Endothelial cell of hepatic sinusoid (primary cell): ENCODE measurements around the gene MMP24.
"Not testable (repeated sequence)": the region's sequence is repeated elsewhere in the genome, so short reads cannot be mapped to it uniquely, and the experiment has no call there.

Experiments
- in situ Hi-C: cut with HindIII; loops from 2 replicates; pipeline ENCODE4 v1.10.0; 2017; ENCODE audit warnings: low sequenced_read_pairs

MMP24 gene

GRCh38 chr20:35215066-35215956 lies 11.2 kb upstream of the MMP24 start:
- in situ Hi-C loops = no loop called here

DNA sequence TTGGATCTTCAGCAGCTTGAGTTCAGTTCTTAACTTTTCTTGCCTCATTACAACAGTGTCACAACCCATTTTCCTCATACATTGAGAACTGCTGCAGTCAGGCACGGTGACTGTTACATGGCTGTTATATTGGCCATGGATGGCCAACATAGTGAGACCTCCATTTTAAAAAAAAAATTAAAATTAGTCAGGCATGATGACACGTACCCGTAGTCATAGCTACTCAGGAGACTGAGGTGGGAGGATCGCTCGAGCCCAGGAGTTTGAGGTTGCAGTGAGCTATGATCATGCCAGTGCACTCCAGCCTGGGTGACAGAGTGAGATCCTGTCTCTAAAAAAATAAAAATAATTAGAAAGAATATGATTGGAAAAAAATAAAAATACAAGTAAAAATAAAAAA lies 9.9 kb upstream of the MMP24 start:
- in situ Hi-C loops = no loop called here

DNA sequence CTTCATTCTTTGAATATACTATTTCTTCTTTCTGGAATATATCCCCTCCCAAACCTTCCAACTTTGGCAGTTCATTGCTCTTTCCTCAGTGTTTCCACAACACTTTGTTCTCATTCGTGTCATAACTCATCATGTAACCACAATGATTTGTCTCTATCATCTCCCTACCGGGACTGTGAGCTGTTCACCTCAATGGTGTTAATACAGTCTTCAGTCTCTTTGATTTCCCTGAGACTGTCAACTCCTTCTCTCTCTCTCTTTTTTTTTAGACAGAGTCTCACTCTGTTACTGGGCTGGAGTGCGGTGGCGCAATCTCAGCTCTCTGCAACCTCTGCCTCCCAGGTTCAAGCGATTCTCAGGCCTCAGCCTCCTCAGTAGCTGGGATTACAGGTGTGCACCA lies 2.5 kb upstream of the MMP24 start:
- in situ Hi-C loops = no loop called here

DNA sequence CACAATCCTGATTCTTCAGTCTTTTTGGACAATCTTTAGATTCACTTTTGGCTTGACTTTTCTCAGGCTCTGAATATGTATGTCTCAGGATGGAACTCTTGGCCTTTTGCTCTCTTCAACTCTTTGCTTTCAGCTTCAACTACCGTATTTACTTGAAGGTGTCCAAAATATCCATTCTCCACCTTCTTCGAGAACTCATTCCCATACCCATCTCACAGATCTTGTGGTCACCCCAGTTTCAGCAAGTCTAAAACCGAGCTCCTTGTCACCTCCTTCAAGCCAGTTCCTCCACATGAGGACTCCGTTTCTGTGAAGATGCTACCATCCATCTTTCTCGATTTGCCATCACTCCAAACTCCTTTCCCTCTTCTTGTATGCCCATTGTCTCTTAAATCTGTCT lies 2.0 kb upstream of the MMP24 start:
- in situ Hi-C loops = no loop called here

- in situ Hi-C loops = no loop called here
These were observed 968 bp upstream of the MMP24 start for GRCh38 chr20:35225319-35226125.

GRCh38 chr20:35226884-35227681 lies 593 bp downstream of the MMP24 start:
- in situ Hi-C loops = no loop called here

DNA sequence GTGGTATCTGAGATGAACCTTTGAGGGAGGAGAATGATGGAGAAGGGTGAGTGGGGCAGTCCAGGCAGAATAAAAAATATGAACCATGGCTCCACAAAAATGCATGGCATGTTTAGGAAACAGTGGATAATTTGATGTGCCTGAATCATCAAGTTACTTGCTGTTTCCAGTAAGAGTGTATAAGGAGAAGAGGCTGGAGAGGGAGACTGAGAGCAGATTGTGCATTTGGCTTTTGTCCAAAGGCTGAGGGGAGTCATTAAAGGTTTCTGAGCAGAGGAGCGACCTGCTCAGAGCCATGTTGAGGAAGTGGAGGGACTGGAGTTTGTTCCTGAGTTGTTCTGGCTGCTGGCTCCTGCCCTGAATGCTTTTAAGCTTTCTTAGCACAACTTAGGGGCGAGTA lies 6.1 kb downstream of the MMP24 start:
- in situ Hi-C loops = no loop called here

GRCh38 chr20:35235881-35236280 lies 9.4 kb downstream of the MMP24 start:
- in situ Hi-C loops = no loop called here

DNA sequence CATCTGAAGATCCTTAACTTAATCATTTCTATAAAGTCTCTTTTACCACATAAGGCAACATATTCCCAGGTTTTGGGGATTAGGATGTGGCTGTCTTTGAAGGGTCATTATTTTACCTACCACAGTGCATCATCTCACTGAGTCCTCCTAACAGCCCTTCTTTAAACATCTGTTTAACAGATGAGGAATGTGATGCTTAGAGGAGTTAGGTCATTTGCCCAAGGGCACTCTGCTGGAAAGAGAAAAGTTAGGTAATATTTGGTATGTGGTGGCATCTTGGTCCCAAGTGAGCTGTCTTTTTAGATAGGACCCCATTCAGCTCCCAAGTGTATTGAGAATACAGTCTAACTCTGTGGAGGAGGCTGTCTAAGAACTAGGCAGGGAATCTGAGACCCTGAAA lies 11.0 kb downstream of the MMP24 start:
- in situ Hi-C loops = no loop called here

GRCh38 chr20:35238170-35238569 lies 11.7 kb downstream of the MMP24 start:
- in situ Hi-C loops = no loop called here

- in situ Hi-C loops = no loop called here
These were observed 12.2 kb downstream of the MMP24 start for GRCh38 chr20:35238735-35239134.

GRCh38 chr20:35240083-35240810 lies 13.8 kb downstream of the MMP24 start:
- in situ Hi-C loops = no loop called here

- in situ Hi-C loops = no loop called here
These were observed 14.4 kb downstream of the MMP24 start for GRCh38 chr20:35240811-35241293.

- in situ Hi-C loops = no loop called here
These were observed 16.8 kb downstream of the MMP24 start for GRCh38 chr20:35243317-35243716.

DNA sequence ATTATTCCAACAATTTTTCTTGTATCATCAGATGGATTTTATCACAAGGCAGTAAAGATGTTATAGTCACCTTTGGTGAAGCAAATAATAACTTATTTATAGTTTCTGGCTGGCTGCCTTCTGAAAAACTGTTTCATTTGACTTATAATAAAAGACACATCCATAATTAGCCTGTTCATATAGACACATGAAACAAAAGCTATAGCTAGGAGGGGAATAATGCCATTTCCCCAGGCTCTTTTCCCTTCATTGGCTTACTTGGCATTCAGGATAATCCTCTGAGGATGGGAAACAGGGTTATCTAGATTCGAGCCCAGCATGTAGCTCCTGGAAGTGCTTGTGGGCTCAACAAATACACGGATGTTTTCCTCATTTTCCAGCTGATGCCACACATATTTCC lies 17.5 kb downstream of the MMP24 start:
- in situ Hi-C loops = no loop called here

DNA sequence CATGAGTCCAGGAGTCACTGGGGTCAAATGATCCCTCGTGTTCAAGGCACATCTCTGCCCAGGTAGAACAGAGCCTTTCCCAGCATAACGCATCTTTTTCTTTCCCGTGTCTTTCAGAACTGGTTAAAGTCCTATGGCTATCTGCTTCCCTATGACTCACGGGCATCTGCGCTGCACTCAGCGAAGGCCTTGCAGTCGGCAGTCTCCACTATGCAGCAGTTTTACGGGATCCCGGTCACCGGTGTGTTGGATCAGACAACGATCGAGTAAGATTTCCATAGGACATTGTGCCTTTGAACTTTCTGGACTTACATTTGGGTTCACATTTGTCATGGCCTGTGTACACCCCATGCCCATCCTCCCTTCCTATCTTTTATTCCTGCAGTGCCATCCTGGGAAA lies 20.2 kb downstream of the MMP24 start:
- in situ Hi-C loops = no loop called here

DNA sequence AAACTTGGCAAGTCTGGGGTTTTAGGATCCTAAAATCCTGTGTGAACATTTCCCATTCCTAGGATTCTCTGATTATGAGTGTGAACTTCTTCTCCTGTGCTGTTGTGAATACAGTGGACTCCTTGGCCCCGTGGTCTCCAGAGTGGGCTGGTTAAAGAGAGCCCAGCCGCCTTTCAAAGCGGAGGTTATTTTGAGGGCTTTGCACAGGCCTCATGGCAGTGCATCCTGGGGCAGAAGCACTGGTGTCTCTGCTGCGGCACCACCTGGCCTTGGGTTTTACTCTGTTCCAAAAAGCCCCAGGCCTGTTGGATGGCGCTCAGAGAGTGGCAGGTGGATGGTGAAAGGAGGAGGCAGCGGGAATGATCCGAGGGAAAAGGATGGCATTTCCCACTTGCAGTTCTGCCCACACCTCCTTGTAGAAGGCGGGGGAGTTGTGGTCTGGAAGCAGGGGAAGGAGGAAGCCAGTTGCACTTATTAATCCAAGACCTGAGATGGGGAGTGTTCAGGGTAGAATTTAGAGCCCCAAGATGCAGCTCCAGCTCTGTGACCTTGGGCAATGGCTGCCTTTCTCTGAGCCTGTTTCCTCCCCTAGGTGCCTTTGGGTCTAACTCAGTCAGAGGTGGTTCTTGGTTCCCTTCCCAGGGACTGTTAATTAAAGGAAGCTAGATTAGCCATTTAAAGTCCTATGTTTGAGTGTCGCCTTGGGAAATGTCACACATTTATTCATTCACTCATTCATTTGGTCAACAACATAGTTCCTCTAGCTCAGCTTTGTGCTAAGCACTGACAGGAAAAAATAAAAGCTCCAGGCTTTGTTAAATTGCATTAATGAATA lies 22.4 kb downstream of the MMP24 start:
- in situ Hi-C loops = no loop called here

DNA sequence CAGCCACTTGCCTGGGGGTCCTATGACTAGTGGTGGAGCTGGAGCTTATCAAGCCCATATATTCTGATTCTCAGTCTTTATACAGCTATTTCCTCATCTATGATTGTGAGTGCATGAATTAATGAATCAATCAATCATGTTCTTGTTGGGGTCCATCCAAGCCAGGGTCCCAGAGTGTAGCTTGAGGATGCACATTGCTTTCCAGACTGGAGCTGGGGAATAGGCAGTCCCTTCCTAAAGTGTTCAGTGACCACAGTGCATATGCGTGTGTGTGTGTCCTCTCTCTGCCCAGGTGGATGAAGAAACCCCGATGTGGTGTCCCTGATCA lies 25.1 kb downstream of the MMP24 start:
- in situ Hi-C loops = no loop called here

DNA sequence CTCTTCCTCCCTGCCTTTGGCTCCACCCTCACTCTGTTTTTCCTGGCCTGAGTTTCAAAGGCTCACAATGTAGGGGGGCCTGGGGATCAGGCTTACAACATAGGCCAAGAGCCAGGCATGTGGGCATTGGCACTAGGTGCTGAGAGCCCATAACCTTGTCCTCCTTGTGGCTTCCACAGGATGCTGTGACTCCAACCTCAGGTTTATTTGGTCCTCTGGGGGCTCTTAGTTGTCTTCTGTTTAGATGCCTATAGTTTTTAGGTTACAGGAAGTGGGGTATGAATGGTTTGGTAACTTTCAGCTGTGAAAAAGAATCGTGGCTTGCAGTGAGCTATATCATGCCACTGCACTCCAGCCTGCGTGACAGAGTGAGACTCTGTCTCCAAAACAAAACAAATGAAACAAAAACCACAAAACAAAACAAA lies 25.6 kb downstream of the MMP24 start:
- in situ Hi-C loops = no loop called here

GRCh38 chr20:35252598-35252997 lies 26.1 kb downstream of the MMP24 start:
- in situ Hi-C loops = not testable (repeated sequence)
